ENCODE measurements around the gene SCART1. TPM values are rescaled to one million over a fixed set of nuclear protein-coding genes. Genes with fewer than 3 reads are reported as not detected.

Gene SCART1
- total RNA-seq (2021; ENCODE audit: unreplicated experiment) = 3.7 TPM
- polyA plus RNA-seq (2012) = 2.6 and 2.8 TPM in 2 replicates
- percentile 50 among the genes with signal in this experiment for Bru-seq, nascent RNA
- percentile 51 among the genes with signal in this experiment for BruChase-seq, experiment 1, labeled RNA remaining after a 6-hour chase
- percentile 60 among the genes with signal in this experiment for BruChase-seq, experiment 2, labeled RNA remaining after a 2-hour chase
- long read RNA-seq, partial matches to known transcripts = 1 of 8 reads
- long read RNA-seq, other reads (novel, unspliced or antisense) = 7 of 8 reads

DNA sequence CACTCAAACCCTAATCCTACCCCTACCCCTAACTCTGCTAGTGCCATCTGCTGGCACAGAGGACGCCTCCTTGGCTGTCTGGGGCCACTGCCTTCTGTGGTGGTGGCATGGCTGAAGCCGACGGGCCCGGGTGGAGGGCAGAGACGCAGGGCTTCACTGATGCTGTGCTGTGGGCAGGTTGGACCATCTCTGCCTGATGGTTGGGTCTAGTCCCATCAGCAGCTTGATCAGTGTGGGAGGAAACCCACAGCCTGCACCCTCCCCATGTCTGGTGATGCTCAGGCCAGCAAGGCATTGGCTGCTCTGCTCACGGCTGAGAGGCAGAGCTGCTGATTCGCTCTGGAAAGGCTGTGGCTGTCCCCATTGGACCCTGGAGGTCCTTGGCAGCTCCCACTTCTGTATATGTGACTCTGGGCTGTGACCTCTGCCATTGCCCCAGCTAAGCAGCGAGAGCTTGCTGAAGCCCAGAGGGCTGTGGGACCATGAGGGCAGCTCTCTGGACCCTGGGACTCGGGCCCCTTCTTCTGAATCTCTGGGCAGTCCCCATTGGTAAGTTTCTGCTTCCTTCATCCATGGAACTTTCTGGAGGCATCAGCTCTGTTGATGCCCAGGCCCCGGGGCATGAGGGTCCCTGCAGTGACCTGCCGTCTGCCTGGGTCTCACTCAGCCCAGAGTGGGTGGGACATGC, at the start of gene SCART1:
TSS of gene SCART1 (plus strand) at position 430 of the 688 bp plus-strand sequence. CDS start at position 483, 53 bp downstream.
- Histone ChIP-seq H3K27ac (ENCODE audit: low read depth, low read length) (no peak within 1 kb of the TSS), H3K79me2 (ENCODE audit: insufficient read depth, low read length) (no peaks in the 10 kb centered on the region), H2AFZ (ENCODE audit: low read depth, low read length, poor library complexity, severe bottlenecking) (no peak within 1 kb of the TSS), H3K9me2 (ENCODE audit: insufficient read depth) (no peaks in the 10 kb centered on the region), H3K4me3 (replicated peaks in 1 of 2; ENCODE audit: low read depth in 1 of 2, low read length in 2 of 2) (no peak within 1 kb of the TSS), H4K20me1 (ENCODE audit: insufficient read depth) (no peaks in the 10 kb centered on the region), H3K9ac (ENCODE audit: low read length) (no peak within 1 kb of the TSS), H3K4me1 (ENCODE audit: control insufficient read depth in 1 of 2, insufficient read depth in 2 of 2, low read length in 2 of 2) (no peaks in the 10 kb centered on the region), H3K4me2 (ENCODE audit: low read length) (no peak within 1 kb of the TSS), H3K9me3 (ENCODE audit: control insufficient read depth in 1 of 2, insufficient read depth in 1 of 2, low read depth in 1 of 2, low read length in 2 of 2) (peaks cover 0 to 3% of the 10 kb centered on the region in 2 experiments; a peak in 1 of 4 replicates), H3K27me3 (ENCODE audit: insufficient read depth, low read length) (no peaks in the 10 kb centered on the region), H3K36me3 (ENCODE audit: control insufficient read depth in 1 of 2, insufficient read depth in 2 of 2, low read length in 2 of 2) (no peaks in the 10 kb centered on the region)
- ATAC-seq (no peak), DNase-seq (ENCODE audit: low read depth, low spot score) (no peak)
- no TSS peak for BruUV-seq (replicated peaks)
- TF ChIP-seq JUND (IDR thresholded peaks at IDR 0.05) (no peak), CBX3 (IDR thresholded peaks at IDR 0.05; ENCODE audit: low read depth) (no peak), EZH2phosphoT487 (IDR thresholded peaks at IDR 0.05; ENCODE audit: borderline replicate concordance) (no peak), ELF1 (IDR thresholded peaks at IDR 0.05; ENCODE audit: borderline replicate concordance, low read depth) (no peak), CEBPB (IDR thresholded peaks at IDR 0.05; ENCODE audit: low read depth) (no peak), SRF (IDR thresholded peaks at IDR 0.05; ENCODE audit: low read depth) (no peak), POLR2A (IDR thresholded peaks at IDR 0.05; ENCODE audit: borderline replicate concordance, extremely low read depth, insufficient read depth, insufficient read length) (no peak), ZNF274 (IDR thresholded peaks at IDR 0.05; ENCODE audit: low read depth, low read length) (no peak), FOSL1 (IDR thresholded peaks at IDR 0.05; ENCODE audit: low read depth) (no peak), ATF3 (IDR thresholded peaks at IDR 0.05) (no peak), YY1 (IDR thresholded peaks at IDR 0.05; ENCODE audit: extremely low read depth, insufficient replicate concordance, low read depth, low read length) (no peak), EGR1 (IDR thresholded peaks at IDR 0.05; ENCODE audit: low read depth) (no peak), ZFX (IDR thresholded peaks at IDR 0.05) (no peak), SIN3A (IDR thresholded peaks at IDR 0.05; ENCODE audit: low read depth) (no peak), SP1 (IDR thresholded peaks at IDR 0.05; ENCODE audit: low read depth) (no peak)
- TF ChIP-seq, protein P1, sequence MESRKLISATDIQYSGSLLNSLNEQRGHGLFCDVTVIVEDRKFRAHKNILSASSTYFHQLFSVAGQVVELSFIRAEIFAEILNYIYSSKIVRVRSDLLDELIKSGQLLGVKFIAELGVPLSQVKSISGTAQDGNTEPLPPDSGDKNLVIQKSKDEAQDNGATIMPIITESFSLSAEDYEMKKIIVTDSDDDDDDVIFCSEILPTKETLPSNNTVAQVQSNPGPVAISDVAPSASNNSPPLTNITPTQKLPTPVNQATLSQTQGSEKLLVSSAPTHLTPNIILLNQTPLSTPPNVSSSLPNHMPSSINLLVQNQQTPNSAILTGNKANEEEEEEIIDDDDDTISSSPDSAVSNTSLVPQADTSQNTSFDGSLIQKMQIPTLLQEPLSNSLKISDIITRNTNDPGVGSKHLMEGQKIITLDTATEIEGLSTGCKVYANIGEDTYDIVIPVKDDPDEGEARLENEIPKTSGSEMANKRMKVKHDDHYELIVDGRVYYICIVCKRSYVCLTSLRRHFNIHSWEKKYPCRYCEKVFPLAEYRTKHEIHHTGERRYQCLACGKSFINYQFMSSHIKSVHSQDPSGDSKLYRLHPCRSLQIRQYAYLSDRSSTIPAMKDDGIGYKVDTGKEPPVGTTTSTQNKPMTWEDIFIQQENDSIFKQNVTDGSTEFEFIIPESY (IDR thresholded peaks at IDR 0.05; ENCODE audit: extremely low read depth, insufficient replicate concordance, low read length) = no peak
- TF ChIP-seq, protein P2, sequence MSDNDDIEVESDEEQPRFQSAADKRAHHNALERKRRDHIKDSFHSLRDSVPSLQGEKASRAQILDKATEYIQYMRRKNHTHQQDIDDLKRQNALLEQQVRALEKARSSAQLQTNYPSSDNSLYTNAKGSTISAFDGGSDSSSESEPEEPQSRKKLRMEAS (IDR thresholded peaks at IDR 0.05) = no peak
- TF ChIP-seq, protein P3, sequence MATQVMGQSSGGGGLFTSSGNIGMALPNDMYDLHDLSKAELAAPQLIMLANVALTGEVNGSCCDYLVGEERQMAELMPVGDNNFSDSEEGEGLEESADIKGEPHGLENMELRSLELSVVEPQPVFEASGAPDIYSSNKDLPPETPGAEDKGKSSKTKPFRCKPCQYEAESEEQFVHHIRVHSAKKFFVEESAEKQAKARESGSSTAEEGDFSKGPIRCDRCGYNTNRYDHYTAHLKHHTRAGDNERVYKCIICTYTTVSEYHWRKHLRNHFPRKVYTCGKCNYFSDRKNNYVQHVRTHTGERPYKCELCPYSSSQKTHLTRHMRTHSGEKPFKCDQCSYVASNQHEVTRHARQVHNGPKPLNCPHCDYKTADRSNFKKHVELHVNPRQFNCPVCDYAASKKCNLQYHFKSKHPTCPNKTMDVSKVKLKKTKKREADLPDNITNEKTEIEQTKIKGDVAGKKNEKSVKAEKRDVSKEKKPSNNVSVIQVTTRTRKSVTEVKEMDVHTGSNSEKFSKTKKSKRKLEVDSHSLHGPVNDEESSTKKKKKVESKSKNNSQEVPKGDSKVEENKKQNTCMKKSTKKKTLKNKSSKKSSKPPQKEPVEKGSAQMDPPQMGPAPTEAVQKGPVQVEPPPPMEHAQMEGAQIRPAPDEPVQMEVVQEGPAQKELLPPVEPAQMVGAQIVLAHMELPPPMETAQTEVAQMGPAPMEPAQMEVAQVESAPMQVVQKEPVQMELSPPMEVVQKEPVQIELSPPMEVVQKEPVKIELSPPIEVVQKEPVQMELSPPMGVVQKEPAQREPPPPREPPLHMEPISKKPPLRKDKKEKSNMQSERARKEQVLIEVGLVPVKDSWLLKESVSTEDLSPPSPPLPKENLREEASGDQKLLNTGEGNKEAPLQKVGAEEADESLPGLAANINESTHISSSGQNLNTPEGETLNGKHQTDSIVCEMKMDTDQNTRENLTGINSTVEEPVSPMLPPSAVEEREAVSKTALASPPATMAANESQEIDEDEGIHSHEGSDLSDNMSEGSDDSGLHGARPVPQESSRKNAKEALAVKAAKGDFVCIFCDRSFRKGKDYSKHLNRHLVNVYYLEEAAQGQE (IDR thresholded peaks at IDR 0.05; ENCODE audit: low read depth) = no peak
- ChIA-PET POLR2A (no interaction called here), RAD21 (ENCODE audit: low non-redundant PET in 1 of 2, low total read pairs in 2 of 2, uncharacterized antibody in 2 of 2, unreplicated experiment in 2 of 2) (no interaction called here), CTCF (no interaction called here)
- intact Hi-C loops (cut with micrococcal nuclease) = no loop called here

All from HCT116 (cell line).